Measurements from ENCODE around the gene NKD2.

The NKD2 gene

DNA sequence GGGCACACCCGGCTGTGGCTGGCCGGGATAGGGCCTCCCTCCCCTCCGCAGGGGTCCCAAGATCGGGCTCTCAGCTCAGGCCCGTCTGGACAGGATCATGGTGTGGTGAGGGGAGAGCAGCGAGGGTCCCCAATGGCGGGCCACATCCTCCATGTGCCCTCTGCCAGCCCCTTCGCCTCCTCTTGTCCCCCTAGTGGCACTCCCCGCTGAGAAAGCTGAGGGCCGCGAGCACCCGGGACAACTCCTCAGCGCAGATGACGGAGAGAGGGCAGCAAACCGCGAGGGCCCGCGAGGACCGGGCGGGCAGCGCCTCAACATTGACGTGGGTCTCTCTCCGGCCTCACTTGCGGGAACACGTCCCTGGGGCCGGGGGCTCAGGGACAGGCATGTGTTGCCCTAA lies 24.6 kb downstream of the NKD2 start:
- no peak overlapping the region for H3K4me3 ChIP-seq (ENCODE audit: low read depth, low read length)
- H3K36me3 ChIP-seq (ENCODE audit: control insufficient read depth, insufficient read depth, low read length): no peaks in the 10 kb centered on the region
- no peaks in the 10 kb centered on the region for H3K9me3 ChIP-seq (ENCODE audit: control insufficient read depth, insufficient read depth, low read depth, low read length)
- no peak overlapping the region for H3K9ac ChIP-seq (ENCODE audit: low read length)
- H3K27ac ChIP-seq (ENCODE audit: low read depth, low read length): no peak overlapping the region
- H3K27me3 ChIP-seq (ENCODE audit: control insufficient read depth, insufficient read depth, low read length): no peaks in the 10 kb centered on the region
- no peaks in the 10 kb centered on the region for H3K4me1 ChIP-seq (ENCODE audit: control insufficient read depth, insufficient read depth, low read length)

DNA sequence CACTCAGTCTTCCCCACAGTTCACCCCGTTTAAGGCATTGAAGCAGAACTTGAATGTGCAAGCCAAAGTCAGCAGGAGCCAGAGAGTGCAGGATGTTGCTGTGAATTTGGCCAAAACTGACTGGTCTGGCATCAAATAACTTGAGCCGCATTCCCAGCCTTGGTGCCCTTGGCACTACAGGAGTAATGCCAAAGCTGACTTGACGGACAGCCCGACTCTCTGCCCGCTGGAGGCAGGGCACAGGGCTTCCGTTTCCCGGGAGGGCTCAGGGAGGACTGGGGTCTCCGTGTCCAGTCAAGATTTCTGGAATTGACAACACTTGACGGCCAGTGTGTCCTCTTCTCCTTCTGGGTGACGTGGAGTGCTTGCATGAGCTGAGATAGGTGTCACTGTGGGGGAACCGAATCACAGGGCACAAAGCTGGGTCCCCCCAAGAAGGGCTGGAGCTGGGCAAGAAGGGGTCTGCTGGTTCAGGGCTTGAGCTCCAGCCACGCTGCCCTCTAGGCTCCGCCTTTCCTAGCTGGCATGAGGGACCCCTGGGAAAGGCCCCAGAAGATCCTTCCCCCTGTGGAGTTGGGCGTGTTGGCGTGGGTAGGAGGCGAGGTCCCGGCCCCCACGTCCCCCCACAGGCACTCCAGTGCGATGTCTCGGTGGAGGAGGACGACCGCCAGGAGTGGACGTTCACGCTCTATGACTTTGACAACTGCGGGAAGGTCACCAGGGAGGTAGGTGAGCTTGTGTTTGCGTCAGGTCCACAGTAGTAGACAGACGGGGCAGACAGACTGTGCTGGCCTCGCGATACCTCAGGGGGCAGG lies 25.2 kb downstream of the NKD2 start:
- Histone ChIP-seq H3K4me1 (ENCODE audit: control insufficient read depth, insufficient read depth, low read length) (no peaks in the 10 kb centered on the region), H3K9ac (ENCODE audit: low read length) (no peak overlapping the region), H3K9me3 (ENCODE audit: control insufficient read depth, insufficient read depth, low read depth, low read length) (no peaks in the 10 kb centered on the region), H3K36me3 (ENCODE audit: control insufficient read depth, insufficient read depth, low read length) (no peaks in the 10 kb centered on the region), H3K27ac (ENCODE audit: low read depth, low read length) (no peak overlapping the region), H3K4me3 (ENCODE audit: low read depth, low read length) (no peak overlapping the region), H3K27me3 (ENCODE audit: control insufficient read depth, insufficient read depth, low read length) (no peaks in the 10 kb centered on the region)

- H3K27ac ChIP-seq (ENCODE audit: low read depth, low read length): no peak overlapping the region
- H3K36me3 ChIP-seq (ENCODE audit: control insufficient read depth, insufficient read depth, low read length): no peaks in the 10 kb centered on the region
- H3K9me3 ChIP-seq (ENCODE audit: control insufficient read depth, insufficient read depth, low read depth, low read length): no peaks in the 10 kb centered on the region
- H3K9ac ChIP-seq (ENCODE audit: low read length): no peak overlapping the region
- H3K4me1 ChIP-seq (ENCODE audit: control insufficient read depth, insufficient read depth, low read length): no peaks in the 10 kb centered on the region
- no peak overlapping the region for H3K4me3 ChIP-seq (ENCODE audit: low read depth, low read length)
- no peaks in the 10 kb centered on the region for H3K27me3 ChIP-seq (ENCODE audit: control insufficient read depth, insufficient read depth, low read length)
Observed at GRCh38 chr5:1034421-1034905, 25.9 kb downstream of the NKD2 start.

DNA sequence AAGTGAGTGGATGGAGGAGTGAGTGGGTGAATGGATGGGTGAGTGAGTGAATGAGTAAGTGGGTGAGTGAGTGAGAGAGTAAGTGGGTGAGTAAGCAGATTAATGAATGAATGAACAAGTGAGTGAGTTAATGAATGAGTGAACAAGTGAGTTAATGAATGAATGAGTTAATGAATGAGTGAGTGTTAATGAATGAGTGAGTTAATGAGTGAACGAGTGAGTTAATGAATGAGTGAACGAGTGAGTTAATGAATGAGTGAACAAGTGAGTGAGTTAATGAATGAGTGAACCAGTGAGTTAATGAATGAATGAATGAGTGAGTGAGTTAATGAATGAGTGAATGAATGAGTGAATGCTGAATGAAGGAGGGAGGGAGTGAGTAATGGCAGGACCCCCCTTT lies 26.4 kb downstream of the NKD2 start:
- H3K27ac ChIP-seq (ENCODE audit: low read depth, low read length): no peak overlapping the region
- no peak overlapping the region for H3K4me3 ChIP-seq (ENCODE audit: low read depth, low read length)
- no peaks in the 10 kb centered on the region for H3K27me3 ChIP-seq (ENCODE audit: control insufficient read depth, insufficient read depth, low read length)
- no peaks in the 10 kb centered on the region for H3K36me3 ChIP-seq (ENCODE audit: control insufficient read depth, insufficient read depth, low read length)
- no peaks in the 10 kb centered on the region for H3K4me1 ChIP-seq (ENCODE audit: control insufficient read depth, insufficient read depth, low read length)
- H3K9ac ChIP-seq (ENCODE audit: low read length): no peak overlapping the region
- H3K9me3 ChIP-seq (ENCODE audit: control insufficient read depth, insufficient read depth, low read depth, low read length): peaks cover 4% of the 10 kb centered on the region; the same call in 1 of the 2 replicates

DNA sequence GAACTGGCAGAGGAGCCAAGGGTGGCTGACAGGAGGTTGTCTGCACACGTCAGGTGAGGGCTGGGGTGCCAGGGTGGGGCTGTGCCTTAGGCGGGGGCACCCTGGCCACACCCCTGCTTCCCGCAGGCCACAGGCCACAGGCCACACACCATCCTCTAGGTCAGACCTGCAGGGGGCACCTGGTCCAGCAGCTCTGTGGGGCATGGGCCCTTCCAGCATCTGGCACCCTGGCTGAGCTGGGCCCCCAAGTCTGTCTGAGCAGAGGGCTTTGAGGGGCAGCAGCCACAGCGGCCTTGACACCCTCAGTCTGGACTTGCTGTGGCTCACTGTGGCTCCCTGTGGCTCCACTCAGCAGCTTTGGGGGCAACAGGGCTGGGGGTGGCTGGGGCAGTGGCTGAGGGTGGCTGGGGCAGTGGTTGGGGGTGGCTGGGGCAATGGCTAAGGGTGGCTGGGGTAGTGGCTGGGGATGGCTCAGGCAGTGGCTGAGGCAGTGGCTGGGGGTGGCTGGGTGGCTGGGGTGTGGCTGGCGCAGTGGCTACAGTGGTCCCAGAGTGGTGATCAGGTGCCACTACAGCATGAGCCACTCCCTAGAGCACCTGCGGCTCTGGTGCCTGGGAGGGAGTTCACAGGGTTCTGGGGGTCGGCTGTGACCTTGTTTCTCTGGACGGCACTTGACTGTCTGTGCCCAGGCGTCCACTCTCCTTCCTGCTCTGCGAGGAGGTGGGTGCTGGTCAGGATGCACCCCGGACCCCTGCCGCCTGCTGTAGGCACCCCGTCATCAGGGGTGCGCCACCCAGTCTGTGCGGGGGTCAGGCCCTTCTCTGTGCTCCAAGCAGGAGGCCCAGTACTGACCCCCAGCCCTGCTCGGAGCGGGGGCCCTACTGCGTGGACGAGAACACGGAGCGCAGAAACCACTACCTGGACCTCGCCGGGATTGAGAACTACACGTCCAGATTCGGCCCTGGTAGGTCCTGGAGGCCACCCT lies 27.1 kb downstream of the NKD2 start:
- Histone ChIP-seq H3K9ac (ENCODE audit: low read length) (no peak overlapping the region), H3K4me1 (ENCODE audit: control insufficient read depth, insufficient read depth, low read length) (no peaks in the 10 kb centered on the region), H3K27me3 (ENCODE audit: control insufficient read depth, insufficient read depth, low read length) (no peaks in the 10 kb centered on the region), H3K4me3 (ENCODE audit: low read depth, low read length) (no peak overlapping the region), H3K9me3 (ENCODE audit: control insufficient read depth, insufficient read depth, low read depth, low read length) (peaks cover 10% of the 10 kb centered on the region), H3K36me3 (ENCODE audit: control insufficient read depth, insufficient read depth, low read length) (no peaks in the 10 kb centered on the region), H3K27ac (ENCODE audit: low read depth, low read length) (no peak overlapping the region)

GRCh38 chr5:1036504-1037122 lies 28.0 kb downstream of the NKD2 start:
- Histone ChIP-seq H3K4me1 (ENCODE audit: control insufficient read depth, insufficient read depth, low read length) (no peaks in the 10 kb centered on the region), H3K27me3 (ENCODE audit: control insufficient read depth, insufficient read depth, low read length) (no peaks in the 10 kb centered on the region), H3K4me3 (ENCODE audit: low read depth, low read length) (no peak overlapping the region), H3K27ac (ENCODE audit: low read depth, low read length) (no peak overlapping the region), H3K36me3 (ENCODE audit: control insufficient read depth, insufficient read depth, low read length) (no peaks in the 10 kb centered on the region), H3K9ac (ENCODE audit: low read length) (no peak overlapping the region), H3K9me3 (ENCODE audit: control insufficient read depth, insufficient read depth, low read depth, low read length) (peaks cover 19% of the 10 kb centered on the region)

- H3K4me1 ChIP-seq (ENCODE audit: control insufficient read depth, insufficient read depth, low read length): no peaks in the 10 kb centered on the region
- no peaks in the 10 kb centered on the region for H3K36me3 ChIP-seq (ENCODE audit: control insufficient read depth, insufficient read depth, low read length)
- no peak overlapping the region for H3K4me3 ChIP-seq (ENCODE audit: low read depth, low read length)
- H3K27me3 ChIP-seq (ENCODE audit: control insufficient read depth, insufficient read depth, low read length): no peaks in the 10 kb centered on the region
- H3K9me3 ChIP-seq (ENCODE audit: control insufficient read depth, insufficient read depth, low read depth, low read length): peaks cover 24% of the 10 kb centered on the region
- no peak overlapping the region for H3K27ac ChIP-seq (ENCODE audit: low read depth, low read length)
- no peak overlapping the region for H3K9ac ChIP-seq (ENCODE audit: low read length)
Observed at GRCh38 chr5:1037123-1037670, 28.6 kb downstream of the NKD2 start.

- Histone ChIP-seq H3K9ac (ENCODE audit: low read length) (no peak overlapping the region), H3K27me3 (ENCODE audit: control insufficient read depth, insufficient read depth, low read length) (no peaks in the 10 kb centered on the region), H3K4me1 (ENCODE audit: control insufficient read depth, insufficient read depth, low read length) (no peaks in the 10 kb centered on the region), H3K27ac (ENCODE audit: low read depth, low read length) (no peak overlapping the region), H3K9me3 (ENCODE audit: control insufficient read depth, insufficient read depth, low read depth, low read length) (peaks cover 31% of the 10 kb centered on the region), H3K36me3 (ENCODE audit: control insufficient read depth, insufficient read depth, low read length) (no peaks in the 10 kb centered on the region), H3K4me3 (ENCODE audit: low read depth, low read length) (no peak overlapping the region)
Observed at GRCh38 chr5:1037671-1038416, 29.2 kb downstream of the NKD2 start.

DNA sequence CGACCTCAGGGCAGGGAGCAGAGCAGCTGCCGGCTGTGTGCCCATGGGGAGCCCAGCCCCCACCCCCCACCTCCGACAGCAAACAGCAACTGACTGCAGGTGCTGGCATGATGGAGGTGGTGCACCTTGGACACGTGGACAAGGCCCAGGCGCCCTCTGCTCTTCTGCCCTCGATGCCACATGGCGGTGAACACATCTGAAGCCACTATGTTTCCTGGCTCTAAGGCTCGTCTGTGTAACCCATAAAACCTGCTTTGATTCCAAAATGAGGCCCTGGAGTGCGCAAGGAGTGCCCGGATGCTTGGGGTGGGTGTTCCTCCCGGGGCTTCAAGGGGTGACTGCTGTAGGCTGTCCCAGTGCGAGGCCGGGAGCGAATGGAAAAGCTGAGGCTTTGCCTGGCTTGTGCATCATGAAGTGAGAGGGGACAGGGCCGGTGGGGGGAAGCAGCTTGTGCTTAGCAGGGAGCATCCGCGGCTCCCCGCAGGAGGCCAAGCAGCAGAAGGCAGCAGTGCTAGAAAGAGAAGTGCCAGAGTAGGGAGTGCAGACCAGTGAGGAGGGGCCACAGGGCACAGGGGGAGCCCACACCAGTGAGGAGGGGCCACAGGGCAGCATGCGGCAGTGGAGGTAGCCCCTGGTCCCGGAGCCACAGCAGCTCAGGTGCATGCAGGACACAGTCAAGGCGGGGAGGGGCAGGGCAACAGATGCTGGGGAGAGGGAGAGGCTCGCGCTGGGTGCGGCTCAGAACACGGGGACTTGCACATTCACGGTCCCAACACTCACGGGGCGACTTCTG lies 30.0 kb downstream of the NKD2 start:
- no peaks in the 10 kb centered on the region for H3K27me3 ChIP-seq (ENCODE audit: control insufficient read depth, insufficient read depth, low read length)
- H3K9ac ChIP-seq (ENCODE audit: low read length): no peak overlapping the region
- H3K4me1 ChIP-seq (ENCODE audit: control insufficient read depth, insufficient read depth, low read length): no peaks in the 10 kb centered on the region
- H3K9me3 ChIP-seq (ENCODE audit: control insufficient read depth, insufficient read depth, low read depth, low read length): peaks cover 34% of the 10 kb centered on the region
- H3K4me3 ChIP-seq (ENCODE audit: low read depth, low read length): no peak overlapping the region
- H3K36me3 ChIP-seq (ENCODE audit: control insufficient read depth, insufficient read depth, low read length): no peaks in the 10 kb centered on the region
- H3K27ac ChIP-seq (ENCODE audit: low read depth, low read length): no peak overlapping the region

- Histone ChIP-seq H3K9ac (ENCODE audit: low read length) (no peak overlapping the region), H3K27me3 (ENCODE audit: control insufficient read depth, insufficient read depth, low read length) (no peaks in the 10 kb centered on the region), H3K4me1 (ENCODE audit: control insufficient read depth, insufficient read depth, low read length) (no peaks in the 10 kb centered on the region), H3K27ac (ENCODE audit: low read depth, low read length) (no peak overlapping the region), H3K9me3 (ENCODE audit: control insufficient read depth, insufficient read depth, low read depth, low read length) (peaks cover 34% of the 10 kb centered on the region), H3K4me3 (ENCODE audit: low read depth, low read length) (no peak overlapping the region), H3K36me3 (ENCODE audit: control insufficient read depth, insufficient read depth, low read length) (no peaks in the 10 kb centered on the region)
Observed at GRCh38 chr5:1039210-1039548, 30.6 kb downstream of the NKD2 start.
